GM23248 (cell line): ENCODE data around the gene GAGE12J.
"Not testable (repeated sequence)": the region's sequence is repeated elsewhere in the genome, so short reads cannot be mapped to it uniquely, and the experiment has no call there.

Source experiments
- EZH2 ChIP-seq: fragments of 200-600 bp; sonication (generic); IDR thresholded peaks from 2 replicates; pipeline ENCODE4 v1.6.1; 2018; ENCODE audit warnings: antibody characterized with exemption, mild to moderate bottlenecking; ENCODE audit not compliant: insufficient read depth, poor library complexity, severe bottlenecking
- EZH2phosphoT487 ChIP-seq: fragments of 200-600 bp; sonication (generic); IDR thresholded peaks from 2 replicates; pipeline ENCODE4 v1.6.1; 2018; ENCODE audit warnings: antibody characterized with exemption, moderate library complexity, mild to moderate bottlenecking, low read depth; ENCODE audit not compliant: insufficient read depth

DNA sequence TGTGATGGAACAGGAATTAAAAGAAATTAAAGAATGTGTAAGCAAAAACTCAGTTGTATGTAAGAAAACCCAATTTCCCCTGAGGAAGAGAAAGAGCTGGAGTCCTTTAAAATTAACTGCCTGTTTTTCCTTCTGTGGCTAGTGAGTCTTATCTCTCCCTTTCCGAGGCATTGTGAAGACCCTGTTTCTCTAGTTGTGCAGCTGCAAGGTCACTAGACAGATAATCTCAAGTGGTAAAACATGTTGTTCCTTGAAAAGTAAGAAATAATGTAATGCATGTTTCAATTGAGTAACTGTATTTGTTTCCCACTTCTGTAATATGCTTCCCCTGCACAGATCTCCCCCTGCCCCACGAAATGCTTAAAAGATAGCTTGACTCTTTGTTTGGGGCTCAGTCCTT lies 14.1 kb upstream of the GAGE12J start:
- not testable (repeated sequence) for TF ChIP-seq EZH2, EZH2phosphoT487
